Fibroblast of mammary gland (primary cell): Measurements from ENCODE around the gene SLX9.

Source experiments
- DNase-seq: peaks from one replicate; pipeline ENCODE4 v3.0.0-alpha.2; 2010; ENCODE audit warnings: low read depth
- H3K4me3 ChIP-seq: 2 replicates; pipeline ENCODE4 v1.5.1; 2011; ENCODE audit warnings: low read depth, mild to moderate bottlenecking, low read length, moderate library complexity; ENCODE audit not compliant: control insufficient read depth
- CTCF ChIP-seq: conservative IDR thresholded peaks from 2 replicates; pipeline ENCODE4 v1.5.1; 2011; ENCODE audit warnings: low read depth, low read length, inconsistent platforms; ENCODE audit not compliant: control insufficient read depth, insufficient read depth

The SLX9 gene

GRCh38 chr21:45010096-45010495 is 70.3 kb downstream of the SLX9 start:
- H3K4me3 ChIP-seq: no peak overlapping the region
- no peak for TF ChIP-seq CTCF
- DNase-seq: no peak

- no peak for DNase-seq
- no peak for TF ChIP-seq CTCF
- no peak overlapping the region for H3K4me3 ChIP-seq
Measured at GRCh38 chr21:45010860-45011259, 71.0 kb downstream of the SLX9 start.

- H3K4me3 ChIP-seq: no peak overlapping the region
- DNase-seq: no peak
- TF ChIP-seq CTCF: no peak
Measured at GRCh38 chr21:45011426-45011825, 71.6 kb downstream of the SLX9 start.

- TF ChIP-seq CTCF: no peak
- peak; percentile 83 for DNase-seq
- H3K4me3 ChIP-seq: no peak overlapping the region
Measured at GRCh38 chr21:45011911-45012661, 72.3 kb downstream of the SLX9 start.

GRCh38 chr21:45012662-45013259 is 72.9 kb downstream of the SLX9 start:
- TF ChIP-seq CTCF: no peak
- no peak for DNase-seq
- no peak overlapping the region for H3K4me3 ChIP-seq

GRCh38 chr21:45013260-45013841 is 73.5 kb downstream of the SLX9 start:
- no peak overlapping the region for H3K4me3 ChIP-seq
- no peak for DNase-seq
- no peak for TF ChIP-seq CTCF
